HG02840 (cell line): Measurements from ENCODE around the gene RPL28.
"Not testable (repeated sequence)": the region's sequence is repeated elsewhere in the genome, so short reads cannot be mapped to it uniquely, and the experiment has no call there.

Source experiments
- ATAC-seq: cut with Tn5 transposase; IDR thresholded peaks from one replicate; pipeline ENCODE4 v1.9.1; 2021; ENCODE audit warnings: mild to moderate bottlenecking, moderate library complexity, moderate number of reproducible peaks; ENCODE audit not compliant: unreplicated experiment, low FRiP score

RPL28 gene

DNA sequence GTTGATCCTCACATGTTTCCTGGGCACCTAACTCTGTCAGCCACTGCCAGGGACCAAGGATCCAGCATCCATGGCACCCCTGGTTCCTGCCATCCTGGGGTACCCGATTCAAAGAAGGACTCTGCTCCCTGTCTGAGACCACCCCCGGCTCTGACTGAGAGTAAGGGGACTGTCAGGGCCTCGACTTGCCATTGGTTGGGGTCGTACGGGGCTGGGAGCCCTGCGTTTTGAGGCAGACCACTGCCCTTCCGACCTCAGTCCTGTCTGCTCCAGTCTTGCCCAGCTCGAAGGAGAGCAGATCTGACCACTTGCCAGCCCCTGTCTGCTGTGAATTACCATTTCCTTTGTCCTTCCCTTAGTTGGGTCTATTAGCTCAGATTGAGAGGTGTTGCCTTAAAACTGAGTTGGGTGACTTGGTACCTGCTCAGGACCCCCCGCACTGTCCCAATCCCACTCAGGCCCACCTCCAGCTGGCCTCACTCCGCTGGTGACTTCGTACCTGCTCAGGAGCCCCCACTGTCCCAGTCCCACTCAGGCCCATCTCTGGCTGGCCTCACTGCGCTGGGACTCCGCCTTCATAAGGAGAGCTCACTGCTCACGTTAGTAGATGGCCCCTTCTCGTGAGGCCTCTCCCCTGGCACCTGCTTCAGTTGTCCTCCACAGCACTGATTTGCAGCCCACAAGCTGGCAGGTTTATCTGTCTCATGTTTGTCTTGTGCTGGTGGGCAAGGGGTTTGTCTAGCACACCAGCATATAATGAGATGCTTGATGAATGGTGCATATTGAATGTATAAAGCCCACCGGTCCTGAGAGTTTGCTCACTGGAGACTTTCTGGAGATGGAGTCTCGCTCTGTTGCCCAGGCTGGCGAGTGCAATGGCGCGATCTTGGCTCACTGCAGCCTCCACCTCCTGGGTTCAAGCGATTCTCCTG lies 3.9 kb downstream of the RPL28 start:
- no peak for ATAC-seq

DNA sequence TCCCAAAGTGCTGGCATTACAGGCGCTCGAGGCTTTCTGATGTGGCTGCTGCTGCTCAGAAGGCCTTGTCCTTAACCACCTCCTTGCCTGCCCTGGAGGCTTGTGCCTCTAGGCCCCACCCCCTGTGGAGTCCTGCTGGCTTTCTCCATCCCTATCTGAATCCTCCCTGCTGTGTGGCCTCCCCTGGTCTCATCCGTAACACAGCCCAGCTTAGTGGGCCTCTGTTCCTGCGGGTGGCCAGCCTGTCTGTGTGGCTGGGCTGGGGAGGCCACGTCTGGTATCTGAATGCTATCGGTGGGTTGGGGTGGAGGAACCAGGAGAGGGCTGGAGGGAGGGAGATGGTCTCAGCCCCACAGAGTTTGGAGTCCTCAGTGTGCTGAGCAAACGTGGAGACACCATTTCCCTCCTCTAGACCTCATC lies 4.7 kb downstream of the RPL28 start:
- no peak for ATAC-seq

DNA sequence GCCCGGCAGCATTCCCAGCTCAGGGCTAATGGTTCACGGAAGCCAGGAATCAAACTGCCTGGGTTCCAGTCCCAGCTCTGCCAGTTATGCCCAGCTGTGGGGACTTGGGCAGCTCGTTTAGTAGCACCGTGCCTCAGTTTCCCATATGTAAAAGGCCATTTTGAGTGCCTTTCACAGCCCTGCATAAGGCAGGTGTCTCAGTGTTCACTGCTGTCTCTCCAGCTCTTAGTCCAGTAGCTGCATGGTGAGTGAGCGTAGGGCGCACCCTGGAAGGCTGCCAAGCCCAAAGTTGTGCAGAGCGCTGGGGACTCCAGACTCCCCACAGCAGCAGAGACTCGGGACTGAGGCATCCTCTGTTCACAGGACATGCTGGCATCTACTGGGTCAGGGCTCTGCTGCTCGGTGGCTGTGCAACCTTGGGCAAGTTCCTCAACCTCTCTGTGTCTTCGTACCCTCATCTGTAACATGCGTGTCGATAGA lies 5.5 kb downstream of the RPL28 start:
- no peak for ATAC-seq

DNA sequence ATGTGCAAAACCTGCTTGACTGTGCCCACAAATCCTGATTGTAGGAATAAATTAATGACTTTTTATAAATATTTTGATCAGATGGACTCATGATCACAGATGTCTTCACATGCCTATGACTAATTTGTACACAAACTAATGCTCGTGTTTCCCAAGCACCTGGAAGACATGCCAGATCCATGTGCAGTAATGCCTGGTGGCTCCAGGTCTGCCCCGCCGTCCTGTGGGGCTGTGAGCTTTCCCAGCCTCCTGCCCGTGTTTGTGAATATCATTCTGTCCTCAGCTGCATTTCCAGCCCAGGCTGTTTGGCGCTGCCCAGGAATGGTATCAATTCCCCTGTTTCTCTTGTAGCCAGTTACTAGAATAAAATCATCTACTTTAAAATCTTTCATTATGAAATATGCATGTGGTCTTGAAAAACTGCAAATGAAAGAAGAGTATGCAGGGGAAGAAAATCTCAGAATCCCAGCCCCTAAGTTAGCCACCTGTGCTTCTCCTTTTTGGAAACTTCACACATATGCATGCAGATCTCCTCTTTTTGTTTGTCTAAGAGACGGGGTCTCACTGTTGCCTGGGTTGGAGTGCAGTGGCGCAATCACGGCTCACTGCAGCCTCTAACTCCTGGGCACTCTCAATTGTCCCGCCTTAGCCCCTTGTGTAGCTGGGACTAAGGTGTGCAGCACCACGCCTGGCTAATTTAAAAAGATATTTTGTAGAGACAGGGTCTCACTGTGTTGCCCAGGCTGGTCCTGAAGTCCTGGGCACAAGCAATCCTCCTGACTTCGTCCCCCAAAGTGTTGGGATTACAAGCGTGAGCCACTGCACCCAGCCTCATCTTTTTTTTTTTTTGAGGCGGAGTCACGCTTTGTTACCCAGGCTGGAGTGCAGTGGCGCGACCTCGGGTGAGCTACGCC lies 6.2 kb downstream of the RPL28 start:
- ATAC-seq = no peak

DNA sequence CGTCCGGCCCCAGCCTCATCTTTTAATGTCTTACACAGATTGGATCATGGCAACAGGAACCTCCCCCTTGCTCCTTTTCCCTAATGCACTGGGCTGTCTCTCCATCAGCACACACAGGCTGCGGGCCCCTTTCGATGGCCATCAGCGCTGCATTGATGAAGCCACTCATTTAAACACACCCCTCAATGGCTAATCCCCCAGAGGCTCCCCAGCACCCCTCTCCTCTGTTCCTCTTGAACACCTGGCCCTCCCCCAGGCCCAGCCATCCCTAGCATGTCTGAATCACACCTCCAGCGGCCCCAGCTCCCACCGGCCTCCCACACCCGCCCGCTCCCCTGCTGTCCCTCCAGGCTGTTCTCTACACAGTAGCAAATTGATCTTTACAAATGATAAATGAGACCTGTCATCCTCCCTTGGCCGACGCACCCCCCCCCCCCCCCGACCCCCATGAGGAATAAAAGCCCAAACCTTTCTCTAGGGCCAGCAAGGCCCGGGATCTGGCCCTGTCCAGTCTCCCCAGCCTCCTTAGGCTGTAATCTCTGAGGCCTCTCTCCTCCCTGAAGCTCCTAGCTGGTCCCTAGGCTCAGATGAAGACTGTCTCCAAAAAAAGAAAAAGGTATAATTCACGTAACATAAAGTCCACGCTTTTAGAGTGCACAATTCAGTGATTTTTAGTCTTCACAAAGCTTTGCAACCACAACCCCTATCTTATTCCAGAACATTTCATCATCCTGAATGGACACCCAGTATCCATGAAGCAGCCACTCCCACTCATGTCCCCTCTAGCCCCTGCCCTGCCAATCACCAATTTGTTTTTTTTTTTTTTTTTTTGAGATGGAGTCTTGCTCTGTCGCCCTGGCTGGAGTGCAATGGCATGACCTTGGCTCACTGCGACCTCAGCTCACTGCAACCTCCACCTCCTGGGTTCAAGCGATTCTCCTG lies 7.4 kb downstream of the RPL28 start:
- ATAC-seq = no peak

DNA sequence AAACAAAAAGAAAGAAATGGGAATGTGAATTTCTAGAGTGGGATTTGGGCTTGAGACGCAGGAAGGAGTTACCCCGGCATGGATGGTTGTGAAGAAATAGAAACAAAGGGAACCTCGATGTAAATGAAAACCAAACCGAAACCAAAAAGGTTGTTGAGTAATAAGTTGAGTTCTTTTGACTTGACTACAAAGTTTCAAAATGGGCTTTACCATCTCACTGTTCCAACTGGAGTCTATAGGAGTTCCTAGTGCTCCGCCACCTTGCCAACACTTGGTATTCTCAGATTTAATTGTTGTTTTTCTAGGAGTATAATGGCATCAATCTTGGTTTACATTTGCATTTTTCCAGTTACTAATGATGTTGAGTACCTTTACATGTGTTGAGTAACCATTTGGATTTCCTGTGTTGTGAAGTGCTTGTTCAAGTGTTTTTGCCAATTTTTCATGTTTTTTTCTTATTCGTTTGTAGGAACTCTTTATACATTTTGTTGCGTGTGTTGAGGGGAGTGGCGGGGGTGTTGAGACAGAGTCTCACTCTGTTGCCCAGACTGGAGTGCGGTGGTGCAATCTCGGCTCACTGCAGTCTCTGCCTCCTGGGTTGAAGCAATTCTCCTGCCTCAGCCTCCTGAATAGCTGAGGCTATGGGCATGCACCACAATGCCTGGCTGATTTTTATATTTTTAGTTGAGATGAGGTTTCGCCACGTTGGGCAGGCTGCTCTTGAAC lies 12.6 kb downstream of the RPL28 start:
- no peak for ATAC-seq

- ATAC-seq = no peak
Measured at GRCh38 chr19:55400281-55401087, 14.8 kb downstream of the RPL28 start.

DNA sequence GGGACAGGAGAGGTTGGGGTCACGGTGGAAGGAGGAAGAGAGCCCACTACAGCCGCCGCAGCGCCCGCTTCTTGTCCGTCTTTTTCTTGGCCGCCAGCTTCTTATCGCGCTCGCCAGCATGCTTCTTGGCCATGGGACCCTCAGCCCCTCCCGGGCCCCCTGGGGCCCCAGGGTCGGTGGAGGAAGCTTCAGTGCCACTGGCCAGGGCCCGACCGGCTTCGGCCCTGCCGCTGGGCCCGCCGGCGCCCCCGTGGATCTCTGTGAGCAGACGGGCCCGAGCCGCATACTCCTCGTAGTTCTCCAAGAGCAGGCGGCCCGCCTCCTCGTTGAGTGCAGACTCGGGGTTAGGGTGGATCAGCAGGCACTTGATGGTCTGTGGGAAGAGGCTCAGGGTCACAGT lies 15.7 kb downstream of the RPL28 start:
- not testable (repeated sequence) for ATAC-seq

DNA sequence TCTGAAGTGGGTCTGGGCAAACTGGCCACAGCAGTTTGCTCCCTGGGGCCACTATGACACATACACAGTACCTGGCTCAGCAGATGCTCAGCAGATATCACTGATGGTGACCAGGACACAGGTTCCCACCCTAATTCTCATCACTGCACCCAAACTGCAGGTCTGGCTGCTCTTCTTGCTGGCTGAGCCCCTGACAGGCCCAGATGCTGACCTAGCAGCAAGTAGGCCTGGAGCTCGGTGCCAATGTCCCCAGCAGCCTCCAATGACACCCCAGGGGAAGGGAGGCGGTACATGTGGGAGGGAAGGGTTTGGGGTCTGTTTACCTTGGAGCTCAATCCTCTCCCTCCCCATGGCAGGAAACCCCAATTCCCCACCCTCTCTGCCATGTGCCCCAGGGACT lies 16.8 kb downstream of the RPL28 start:
- no peak for ATAC-seq

DNA sequence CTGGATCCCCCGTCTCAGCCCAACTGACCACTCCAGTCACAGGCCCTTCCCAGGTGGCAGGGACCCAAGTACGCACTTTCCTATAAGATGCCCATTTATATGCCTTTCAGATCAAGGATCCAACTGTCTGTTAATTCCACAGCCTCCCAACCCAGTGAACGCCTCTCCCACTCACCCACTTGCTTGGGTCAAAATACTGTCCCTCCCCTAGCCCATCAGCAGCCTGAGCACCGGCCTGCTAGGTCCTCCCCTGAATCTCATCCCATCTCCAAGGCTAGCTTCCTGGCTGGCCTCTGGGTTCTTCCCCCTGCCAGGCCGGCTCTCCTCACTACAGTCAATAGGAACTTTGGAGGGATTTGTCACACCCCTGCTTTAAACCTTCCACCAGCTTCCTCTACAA lies 19.9 kb downstream of the RPL28 start:
- no peak for ATAC-seq

GRCh38 chr19:55406091-55406825 lies 20.5 kb downstream of the RPL28 start:
- ATAC-seq = no peak

GRCh38 chr19:55406826-55407549 lies 21.3 kb downstream of the RPL28 start:
- no peak for ATAC-seq

GRCh38 chr19:55407550-55407799 lies 21.7 kb downstream of the RPL28 start, which contains the start of gene UBE2S:
Gene UBE2S (minus strand): TSS chr19:55407788. CDS start chr19:55407589, 199 bp downstream.
- peak; percentile 20 for ATAC-seq

- peak; percentile 82 for ATAC-seq
Measured at GRCh38 chr19:55407800-55408532, 22.2 kb downstream of the RPL28 start.

DNA sequence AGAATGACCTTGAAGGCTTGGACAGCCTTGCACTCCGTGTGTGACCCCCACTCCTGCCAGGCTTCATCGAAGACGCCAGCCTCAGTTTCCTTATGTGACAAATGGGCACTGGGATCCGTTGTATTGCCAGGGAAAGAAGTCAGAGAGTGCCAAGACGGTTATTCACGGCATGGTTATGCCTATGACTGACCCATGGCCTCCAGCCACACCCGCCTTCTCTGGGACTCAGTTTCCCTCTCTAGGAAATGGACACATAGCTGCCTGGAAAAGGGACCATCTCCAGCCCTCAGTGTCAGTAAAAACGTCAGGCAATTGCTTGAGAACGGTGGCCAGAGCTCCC lies 22.8 kb downstream of the RPL28 start:
- ATAC-seq = no peak

DNA sequence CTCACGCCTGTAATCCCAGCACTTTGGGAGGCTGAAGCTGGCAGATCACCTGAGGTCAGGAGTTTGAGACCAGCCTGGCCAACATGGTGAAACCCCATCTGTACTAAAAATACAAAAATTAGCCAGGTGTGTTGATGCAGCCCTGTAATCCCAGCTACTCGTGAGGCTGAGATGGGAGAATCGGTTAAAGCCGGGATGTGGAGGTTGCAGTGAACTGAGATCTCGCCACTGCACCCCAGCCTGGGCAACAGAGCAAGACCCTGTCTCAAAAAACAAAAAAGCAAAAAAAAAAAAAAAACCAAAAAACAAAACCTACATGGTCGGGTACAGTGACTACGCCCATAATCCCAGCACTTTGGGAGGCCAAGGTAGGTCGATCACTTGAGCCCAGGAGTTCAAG lies 23.4 kb downstream of the RPL28 start:
- ATAC-seq = not testable (repeated sequence)

GRCh38 chr19:55410168-55410567 lies 24.4 kb downstream of the RPL28 start:
- no peak for ATAC-seq
